Muscle layer of duodenum (tissue), 2 donors: ENCODE results near the gene CA14.

Source experiments
- H3K27ac ChIP-seq: one replicate; pipeline ENCODE4 v1.7.0; 2013; ENCODE audit warnings: mild to moderate bottlenecking, low read length
- H3K27me3 ChIP-seq: one replicate; pipeline ENCODE4 v1.7.0; 2013; ENCODE audit warnings: low read depth, mild to moderate bottlenecking, control low read depth, low read length
- H3K36me3 ChIP-seq, 2 donors: one replicate each; pipeline ENCODE4 v1.7.0; 2013; ENCODE audit warnings: low read length in 2 of 2, control low read depth in 1 of 2, mild to moderate bottlenecking in 1 of 2; ENCODE audit not compliant: insufficient read depth in 2 of 2, control insufficient read depth in 1 of 2
- H3K4me1 ChIP-seq, 2 donors: one replicate each; pipeline ENCODE4 v1.7.0; 2013; ENCODE audit warnings: low read length in 2 of 2, mild to moderate bottlenecking in 2 of 2, control low read depth in 1 of 2, moderate library complexity in 1 of 2; ENCODE audit not compliant: insufficient read depth in 2 of 2, control insufficient read depth in 1 of 2
- H3K4me3 ChIP-seq, 2 donors: one replicate each; pipeline ENCODE4 v1.7.0; 2013; ENCODE audit warnings: low read length in 2 of 2, low read depth in 1 of 2, mild to moderate bottlenecking in 1 of 2
- H3K9me3 ChIP-seq, 2 donors: one replicate each; pipeline ENCODE4 v1.7.0; 2013; ENCODE audit warnings: low read length in 2 of 2, control low read depth in 1 of 2, mild to moderate bottlenecking in 1 of 2; ENCODE audit not compliant: control insufficient read depth in 1 of 2
- donor health status: healthy.

CA14 gene

GRCh38 chr1:150263549-150263948 lies 6.0 kb downstream of the CA14 start:
- Histone ChIP-seq H3K4me1 (peaks cover 12 to 33% of the 10 kb centered on the region in 2 donors), H3K27me3 (no peaks in the 10 kb centered on the region), H3K36me3 (peaks cover 25 to 34% of the 10 kb centered on the region in 2 donors), H3K9me3 (no peaks in the 10 kb centered on the region), H3K4me3 (no peak overlapping the region), H3K27ac (no peak overlapping the region)

DNA sequence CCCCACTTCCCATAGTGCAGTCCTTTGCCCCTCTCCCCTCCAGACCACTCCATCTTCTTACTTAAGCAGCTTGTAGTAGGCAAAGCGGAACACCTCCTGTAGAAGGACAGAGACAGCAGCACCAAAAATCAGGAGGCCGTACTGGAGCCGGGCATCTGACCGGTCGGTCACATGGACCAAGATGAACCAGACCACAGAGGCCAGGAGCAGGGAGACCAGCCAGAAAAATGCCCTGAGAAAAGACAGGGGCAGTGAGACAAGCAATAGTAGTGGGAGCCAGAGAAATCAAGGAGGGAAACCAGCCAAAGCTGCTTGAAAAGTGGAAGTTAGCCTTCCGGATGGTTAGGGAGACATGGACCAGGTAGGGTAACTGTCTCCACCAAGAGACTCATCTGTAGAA lies 10.3 kb downstream of the CA14 start:
- H3K36me3 ChIP-seq = peaks cover 25 to 34% of the 10 kb centered on the region in 2 donors
- no peaks in the 10 kb centered on the region for H3K9me3 ChIP-seq
- peaks cover 8 to 26% of the 10 kb centered on the region in 2 donors for H3K4me1 ChIP-seq
- H3K27ac ChIP-seq = peak overlapping the region; percentile 96
- H3K27me3 ChIP-seq = no peaks in the 10 kb centered on the region
- H3K4me3 ChIP-seq = peak overlapping the region; percentile 93 to 98

- peaks cover 25 to 31% of the 10 kb centered on the region in 2 donors for H3K36me3 ChIP-seq
- no peaks in the 10 kb centered on the region for H3K9me3 ChIP-seq
- H3K27me3 ChIP-seq = no peaks in the 10 kb centered on the region
- peak overlapping the region; percentile 93 to 98 for H3K4me3 ChIP-seq
- peaks cover 8 to 26% of the 10 kb centered on the region in 2 donors for H3K4me1 ChIP-seq
- peak overlapping the region; percentile 96 for H3K27ac ChIP-seq
These were observed 10.7 kb downstream of the CA14 start for GRCh38 chr1:150268340-150268704.

- Histone ChIP-seq H3K27me3 (no peaks in the 10 kb centered on the region), H3K4me3 (peak within 1 kb of the TSS; percentile 93 to 98), H3K4me1 (peaks cover 8 to 29% of the 10 kb centered on the region in 2 donors), H3K27ac (peak within 1 kb of the TSS; percentile 96), H3K36me3 (peaks cover 25 to 31% of the 10 kb centered on the region in 2 donors), H3K9me3 (no peaks in the 10 kb centered on the region)
These were observed 11.3 kb downstream of the CA14 start, which contains the start of gene APH1A for GRCh38 chr1:150268705-150269403. APH1A (minus strand) TSS chr1:150269016; CDS start chr1:150268810, 206 bp downstream.

- H3K4me3 ChIP-seq = peak overlapping the region; percentile 93 to 98
These were observed 11.9 kb downstream of the CA14 start for GRCh38 chr1:150269451-150269850.

DNA sequence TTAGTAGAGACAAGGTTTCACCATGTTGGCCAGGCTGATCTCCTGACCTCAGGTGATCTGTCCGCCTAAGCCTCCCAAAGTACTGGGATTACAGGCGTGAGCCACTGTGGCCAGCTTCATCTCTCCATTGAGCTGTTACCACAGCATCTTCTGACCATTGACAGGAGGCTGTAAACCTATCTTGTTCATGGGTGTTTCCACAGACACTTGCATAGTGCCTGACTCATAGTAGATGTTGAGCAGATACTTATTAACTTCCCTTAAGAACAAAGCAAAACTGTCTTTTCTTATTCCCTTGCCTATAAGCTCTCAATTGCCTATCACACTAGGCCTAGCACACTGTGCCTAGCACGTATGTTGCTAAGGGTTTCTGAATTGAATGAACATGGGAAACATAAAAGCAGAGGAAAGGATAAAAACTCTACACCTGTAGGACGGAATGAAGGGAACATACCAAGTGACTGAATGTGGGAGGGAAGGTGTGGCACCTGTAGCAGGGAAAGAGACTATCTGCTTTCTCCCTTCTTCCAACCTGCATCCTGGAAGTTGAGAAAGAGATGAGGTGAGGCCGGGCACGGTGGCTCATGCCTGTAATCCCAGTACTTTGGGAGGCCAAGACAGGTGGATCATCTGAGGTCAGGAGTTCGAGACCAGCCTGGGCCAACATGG lies 13.9 kb downstream of the CA14 start:
- peaks cover 8 to 31% of the 10 kb centered on the region in 2 donors for H3K4me1 ChIP-seq

More at GRCh38 chr1:150269451-150269850, 11.9 kb downstream of the CA14 start:
- Histone ChIP-seq H3K9me3 (no peaks in the 10 kb centered on the region), H3K27ac (peak overlapping the region; percentile 96), H3K4me1 (peaks cover 8 to 31% of the 10 kb centered on the region in 2 donors), H3K36me3 (peaks cover 25 to 28% of the 10 kb centered on the region in 2 donors), H3K27me3 (no peaks in the 10 kb centered on the region)

GRCh38 chr1:150273311-150273710 lies 15.7 kb downstream of the CA14 start:
- Histone ChIP-seq H3K9me3 (no peaks in the 10 kb centered on the region), H3K4me3 (peak overlapping the region; percentile 44 to 55), H3K4me1 (peaks cover 0 to 16% of the 10 kb centered on the region in 2 donors), H3K36me3 (no peaks in the 10 kb centered on the region), H3K27ac (peak overlapping the region; percentile 36), H3K27me3 (no peaks in the 10 kb centered on the region)

More for the DNA sequence above, 13.9 kb downstream of the CA14 start:
- peaks cover 5 to 8% of the 10 kb centered on the region in 2 donors for H3K36me3 ChIP-seq
- no peaks in the 10 kb centered on the region for H3K9me3 ChIP-seq
- no peak overlapping the region for H3K4me3 ChIP-seq
- H3K27me3 ChIP-seq = no peaks in the 10 kb centered on the region
- peak overlapping the region; percentile 40 for H3K27ac ChIP-seq

DNA sequence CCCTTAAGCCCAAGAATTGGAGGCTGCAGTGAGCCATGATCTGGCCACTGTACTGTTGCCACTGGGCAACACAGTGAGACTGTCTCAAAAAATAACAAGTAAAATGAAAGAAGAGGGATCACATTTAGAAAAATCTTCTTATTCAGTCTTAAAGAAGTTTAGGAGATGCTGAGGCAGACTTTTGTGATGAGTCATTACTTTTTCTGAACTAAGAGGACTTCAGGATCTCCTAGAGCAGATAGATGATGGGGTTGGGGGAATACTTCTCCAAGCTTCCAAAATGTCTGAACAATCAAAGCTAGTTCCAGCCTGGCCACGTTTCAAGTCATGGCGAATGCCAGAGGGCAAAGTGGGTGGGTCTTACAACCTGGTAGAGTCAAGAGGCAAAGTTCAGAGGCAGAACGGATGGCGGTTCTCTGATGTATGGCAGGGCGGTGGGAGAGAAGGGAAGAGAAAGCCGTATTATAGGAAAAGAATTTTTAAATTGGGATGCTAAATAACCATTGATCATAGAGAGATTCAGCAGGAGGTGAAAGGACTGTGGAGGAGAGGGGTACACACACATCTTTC lies 22.6 kb downstream of the CA14 start:
- Histone ChIP-seq H3K27me3 (no peaks in the 10 kb centered on the region), H3K4me1 (peaks cover 10 to 19% of the 10 kb centered on the region in 2 donors), H3K4me3 (no peak overlapping the region), H3K9me3 (no peaks in the 10 kb centered on the region), H3K36me3 (peaks cover 0 to 9% of the 10 kb centered on the region in 2 donors), H3K27ac (peak overlapping the region; percentile 84)

GRCh38 chr1:150281221-150281757 lies 23.7 kb downstream of the CA14 start:
- Histone ChIP-seq H3K9me3 (no peaks in the 10 kb centered on the region), H3K27me3 (no peaks in the 10 kb centered on the region), H3K27ac (peak overlapping the region; percentile 84)

GRCh38 chr1:150281758-150282557 lies 24.4 kb downstream of the CA14 start, which contains the start of gene CIART:
CIART (plus strand) TSS chr1:150282554; CDS start chr1:150283268, 714 bp downstream.
- Histone ChIP-seq H3K36me3 (peaks cover 4 to 21% of the 10 kb centered on the region in 2 donors), H3K4me1 (peaks cover 10 to 19% of the 10 kb centered on the region in 2 donors), H3K9me3 (no peaks in the 10 kb centered on the region), H3K27ac (peak within 1 kb of the TSS; percentile 84), H3K27me3 (no peaks in the 10 kb centered on the region), H3K4me3 (peak within 1 kb of the TSS; percentile 65 to 76)

More at GRCh38 chr1:150281221-150281757, 23.7 kb downstream of the CA14 start:
- Histone ChIP-seq H3K36me3 (peaks cover 0 to 15% of the 10 kb centered on the region in 2 donors), H3K4me3 (peak overlapping the region; percentile 65 to 76), H3K4me1 (peaks cover 10 to 19% of the 10 kb centered on the region in 2 donors)
